Measurements from ENCODE around the gene LRP5.

- TF ChIP-seq, protein P1, sequence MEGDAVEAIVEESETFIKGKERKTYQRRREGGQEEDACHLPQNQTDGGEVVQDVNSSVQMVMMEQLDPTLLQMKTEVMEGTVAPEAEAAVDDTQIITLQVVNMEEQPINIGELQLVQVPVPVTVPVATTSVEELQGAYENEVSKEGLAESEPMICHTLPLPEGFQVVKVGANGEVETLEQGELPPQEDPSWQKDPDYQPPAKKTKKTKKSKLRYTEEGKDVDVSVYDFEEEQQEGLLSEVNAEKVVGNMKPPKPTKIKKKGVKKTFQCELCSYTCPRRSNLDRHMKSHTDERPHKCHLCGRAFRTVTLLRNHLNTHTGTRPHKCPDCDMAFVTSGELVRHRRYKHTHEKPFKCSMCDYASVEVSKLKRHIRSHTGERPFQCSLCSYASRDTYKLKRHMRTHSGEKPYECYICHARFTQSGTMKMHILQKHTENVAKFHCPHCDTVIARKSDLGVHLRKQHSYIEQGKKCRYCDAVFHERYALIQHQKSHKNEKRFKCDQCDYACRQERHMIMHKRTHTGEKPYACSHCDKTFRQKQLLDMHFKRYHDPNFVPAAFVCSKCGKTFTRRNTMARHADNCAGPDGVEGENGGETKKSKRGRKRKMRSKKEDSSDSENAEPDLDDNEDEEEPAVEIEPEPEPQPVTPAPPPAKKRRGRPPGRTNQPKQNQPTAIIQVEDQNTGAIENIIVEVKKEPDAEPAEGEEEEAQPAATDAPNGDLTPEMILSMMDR (IDR thresholded peaks at IDR 0.05), result no peak
- no peak for TF ChIP-seq POLR2A (IDR thresholded peaks at IDR 0.05)
These were observed 80.4 kb downstream of the LRP5 start for GRCh38 chr11:68392822-68393221.
